ENCODE data around the gene LPIN1.
A peak's percentile ranks its signal among the peaks of the same experiment; 100 is the strongest.
"Not testable (repeated sequence)": the region's sequence is repeated elsewhere in the genome, so short reads cannot be mapped to it uniquely, and the experiment has no call there.

LPIN1 gene

GRCh38 chr2:11745613-11746375 is 638 bp upstream of the LPIN1 start:
- DNase-seq = peak; percentile 62

GRCh38 chr2:11746807-11747459 is 501 bp downstream of the LPIN1 start:
- DNase-seq = peak; percentile 65

GRCh38 chr2:11748018-11748860 is 1.8 kb downstream of the LPIN1 start:
- no peak for DNase-seq

GRCh38 chr2:11748861-11749645 is 2.6 kb downstream of the LPIN1 start:
- DNase-seq = no peak

- DNase-seq = no peak
Measured at GRCh38 chr2:11749646-11750349, 3.4 kb downstream of the LPIN1 start.

GRCh38 chr2:11750422-11750821 is 4.0 kb downstream of the LPIN1 start:
- no peak for DNase-seq

GRCh38 chr2:11750917-11751316 is 4.5 kb downstream of the LPIN1 start:
- DNase-seq = no peak

- no peak for DNase-seq
Measured at GRCh38 chr2:11752906-11753305, 6.5 kb downstream of the LPIN1 start.

- peak; percentile 64 for DNase-seq
Measured at GRCh38 chr2:11753452-11753885, 7.0 kb downstream of the LPIN1 start.

GRCh38 chr2:11753886-11754699 is 7.7 kb downstream of the LPIN1 start:
- DNase-seq = peak; percentile 75

GRCh38 chr2:11754700-11755015 is 8.2 kb downstream of the LPIN1 start:
- DNase-seq = no peak

- no peak for DNase-seq
Measured at GRCh38 chr2:11757101-11757500, 10.7 kb downstream of the LPIN1 start.

GRCh38 chr2:11758187-11758586 is 11.8 kb downstream of the LPIN1 start:
- no peak for DNase-seq

GRCh38 chr2:11758647-11759046 is 12.2 kb downstream of the LPIN1 start:
- no peak for DNase-seq

- DNase-seq = not testable (repeated sequence)
Measured at GRCh38 chr2:11759182-11759975, 12.9 kb downstream of the LPIN1 start.

- no peak for DNase-seq
Measured at GRCh38 chr2:11761259-11761658, 14.8 kb downstream of the LPIN1 start.

GRCh38 chr2:11762031-11762430 is 15.6 kb downstream of the LPIN1 start:
- no peak for DNase-seq

GRCh38 chr2:11762799-11763461 is 16.5 kb downstream of the LPIN1 start:
- no peak for DNase-seq

- DNase-seq = no peak
Measured at GRCh38 chr2:11764359-11764758, 17.9 kb downstream of the LPIN1 start.

- DNase-seq = no peak
Measured at GRCh38 chr2:11764920-11765319, 18.5 kb downstream of the LPIN1 start.

Measured in activated CD8-positive, alpha-beta memory T cell treated with anti-CD3 and anti-CD28 coated beads, Interleukin-2, amount 50 U/mL, for 48 hours (primary cell).